Measurements from ENCODE around the gene TMEM91. TPM values are rescaled to one million over a fixed set of nuclear protein-coding genes. Genes with fewer than 3 reads are reported as not detected.

The TMEM91 gene
- total and polyA plus RNA-seq, 7 donors: 0.46 to 47.1 (median 13.6) TPM

GRCh38 chr19:41431426-41432386 lies 55.4 kb downstream of the TMEM91 start:
- Histone ChIP-seq H3K36me3 (peaks cover 0 to 38% (median 16%) of the 10 kb centered on the region in 4 donors), H3K9me3 (no peaks in the 10 kb centered on the region), H3K27ac (no peak overlapping the region), H3K4me1 (peaks cover 0 to 20% (median 18%) of the 10 kb centered on the region in 4 donors), H3K4me3 (no peak overlapping the region), H3K27me3 (no peaks in the 10 kb centered on the region)
- intact Hi-C loops (cut with DNase I): no loop called here
- WGBS, 2 donors: 73 to 80% methylated on average over 23 of the region's 23 CpGs
- TF ChIP-seq POLR2A (IDR thresholded peaks at IDR 0.05) (no peak), POLR2AphosphoS5 (IDR thresholded peaks at IDR 0.05) (no peak), CTCF (IDR thresholded peaks at IDR 0.05) (no peak), EP300 (IDR thresholded peaks at IDR 0.05) (no peak)
- no peak for DNase-seq

DNA sequence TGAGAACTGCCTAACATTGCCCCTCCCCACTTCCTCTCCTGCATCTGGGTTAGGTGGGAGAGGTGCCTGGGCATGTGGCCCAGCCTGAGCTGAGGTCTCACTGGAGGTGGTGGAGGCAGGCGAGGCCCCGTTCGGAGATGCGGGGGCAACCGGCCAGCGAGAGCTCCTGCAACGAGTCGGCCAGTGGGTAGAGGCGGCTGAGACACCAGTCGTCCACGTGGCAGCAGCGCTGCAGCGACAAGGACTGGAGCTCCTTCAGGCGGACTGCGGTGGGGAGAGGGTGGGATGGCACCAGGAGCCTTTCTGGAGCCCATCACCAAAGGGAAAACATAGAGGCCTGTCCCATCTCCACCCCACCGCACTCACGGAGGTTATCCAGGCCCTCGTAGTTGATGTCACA lies 56.8 kb downstream of the TMEM91 start:
- TF ChIP-seq POLR2A (IDR thresholded peaks at IDR 0.05) (no peak), CTCF (IDR thresholded peaks at IDR 0.05) (no peak), EP300 (IDR thresholded peaks at IDR 0.05) (no peak), POLR2AphosphoS5 (IDR thresholded peaks at IDR 0.05) (no peak)
- 91 to 96% methylated on average over 18 of the region's 18 CpGs for WGBS, 2 donors
- intact Hi-C loops (cut with DNase I): no loop called here
- H3K9me3 ChIP-seq: no peaks in the 10 kb centered on the region
- peaks cover 0 to 52% (median 16%) of the 10 kb centered on the region in 4 donors for H3K36me3 ChIP-seq
- DNase-seq: no peak
- no peak overlapping the region for H3K4me3 ChIP-seq
- peaks cover 0 to 7% (median 7%) of the 10 kb centered on the region in 4 donors for H3K4me1 ChIP-seq
- H3K27ac ChIP-seq: no peak overlapping the region
- H3K27me3 ChIP-seq: no peaks in the 10 kb centered on the region

Other genes starting within 250 kb of the TMEM91 start
- 1 to 10 TPM in 2 of 4 donors, under 1 TPM in 2; 0.41 to 1.4 (median 0.80) TPM for gene CYP2S1, start 183.3 kb upstream of the TMEM91 start, total RNA-seq
- gene CYP2S1, start 183.3 kb upstream of the TMEM91 start, polyA plus RNA-seq: 10 to 100 TPM in 1 of 3 donors, 1 to 10 TPM in 2; 6.0 to 18.6 (median 8.6) TPM
- 100 to 1,000 TPM in 1 of 4 donors, 10 to 100 TPM in 3; 85.9 to 108 (median 95.4) TPM for gene AXL, start 157.3 kb upstream of the TMEM91 start, total RNA-seq
- gene AXL, start 157.3 kb upstream of the TMEM91 start, polyA plus RNA-seq: 10 to 100 TPM in 1 of 3 donors, 1 to 10 TPM in 2; 5.4 to 10.7 (median 7.4) TPM
- 100 to 1,000 TPM; 120 to 153 (median 130) TPM for gene HNRNPUL1, start 112.2 kb upstream of the TMEM91 start, total RNA-seq
- gene HNRNPUL1, start 112.2 kb upstream of the TMEM91 start, polyA plus RNA-seq: 100 to 1,000 TPM in 1 of 3 donors, 10 to 100 TPM in 2; 61.9 to 133 (median 65.0) TPM
- 10 to 100 TPM in 1 of 4 donors, 1 to 10 TPM in 3; 8.7 to 16.6 (median 9.2) TPM for gene CCDC97, start 66.4 kb upstream of the TMEM91 start, total RNA-seq
- 10 to 100 TPM; 11.3 to 23.1 (median 15.6) TPM for gene CCDC97, start 66.4 kb upstream of the TMEM91 start, polyA plus RNA-seq
- 10 to 100 TPM; 16.4 to 27.1 (median 18.1) TPM for gene TGFB1, start 22.6 kb upstream of the TMEM91 start, total RNA-seq
- 10 to 100 TPM in 1 of 3 donors, 1 to 10 TPM in 2; 6.5 to 25.0 (median 7.2) TPM for gene TGFB1, start 22.6 kb upstream of the TMEM91 start, polyA plus RNA-seq
- gene B9D2, start 12.4 kb upstream of the TMEM91 start, total RNA-seq: 10 to 100 TPM in 3 of 4 donors, 1 to 10 TPM in 1; 7.5 to 14.5 (median 13.6) TPM
- gene B9D2, start 12.4 kb upstream of the TMEM91 start, polyA plus RNA-seq: 10 to 100 TPM in 1 of 3 donors, 1 to 10 TPM in 2; 7.2 to 10.1 (median 8.4) TPM
- gene EXOSC5, start 20.8 kb downstream of the TMEM91 start, total RNA-seq: 10 to 100 TPM in 3 of 4 donors, 1 to 10 TPM in 1; 6.6 to 21.4 (median 14.4) TPM
- 10 to 100 TPM; 11.6 to 32.7 (median 15.6) TPM for gene EXOSC5, start 20.8 kb downstream of the TMEM91 start, polyA plus RNA-seq
- gene BCKDHA, start 21.3 kb downstream of the TMEM91 start, total RNA-seq: 10 to 100 TPM; 29.6 to 35.7 (median 33.6) TPM
- gene BCKDHA, start 21.3 kb downstream of the TMEM91 start, polyA plus RNA-seq: 10 to 100 TPM; 19.0 to 32.9 (median 31.2) TPM
- 1 to 10 TPM; 2.8 to 8.0 (median 5.0) TPM for gene B3GNT8, start 50.8 kb downstream of the TMEM91 start, total RNA-seq
- 10 to 100 TPM; 16.8 to 49.2 (median 28.8) TPM for gene B3GNT8, start 50.8 kb downstream of the TMEM91 start, polyA plus RNA-seq
- 10 to 100 TPM; 33.9 to 46.3 (median 41.0) TPM for gene DMAC2, start 63.4 kb downstream of the TMEM91 start, total RNA-seq
- 10 to 100 TPM; 40.8 to 58.0 (median 45.7) TPM for gene DMAC2, start 63.4 kb downstream of the TMEM91 start, polyA plus RNA-seq
- not detected for gene ERICH4, start 66.6 kb downstream of the TMEM91 start, total RNA-seq
- not detected for gene ERICH4, start 66.6 kb downstream of the TMEM91 start, polyA plus RNA-seq
- 1 to 10 TPM in 3 of 4 donors, not detected in 1; 1.5 to 4.3 (median 2.2) TPM for gene CEACAM21, start 199.6 kb downstream of the TMEM91 start, total RNA-seq
- gene CEACAM21, start 199.6 kb downstream of the TMEM91 start, polyA plus RNA-seq: 10 to 100 TPM in 1 of 3 donors, not detected in 2; 11.9 TPM

Data from sigmoid colon (tissue), 7 donors.